GM12892 (cell line): ENCODE data around the gene EEF1A2.

Experiments used
- DNase-seq: peaks from one replicate; pipeline ENCODE4 v3.0.0; 2011; ENCODE audit not compliant: insufficient read length
- FAIRE-seq: peaks from 2 replicates; lab custom pipeline; 2011; peaks lifted over from hg19 to GRCh38; lab: Jason Lieb, UNC
- POLR2A ChIP-seq: IDR thresholded peaks from 2 replicates; pipeline ENCODE4 v1.6.1; 2011; ENCODE audit warnings: low read depth, low read length, control low read depth
- POLR2AphosphoS5 ChIP-seq: IDR thresholded peaks from 2 replicates; pipeline ENCODE4 v1.6.1; 2011; ENCODE audit warnings: low read depth, low read length, control low read depth
- TAF1 ChIP-seq: IDR thresholded peaks from 2 replicates; pipeline ENCODE4 v1.6.1; 2011; ENCODE audit warnings: low read depth, mild to moderate bottlenecking, control low read depth, low read length, borderline replicate concordance

Gene EEF1A2

GRCh38 chr20:63500151-63500901 lies 1.4 kb upstream of the EEF1A2 start:
- DNase-seq, result no peak
- FAIRE-seq, result no peak
- no peak for TF ChIP-seq TAF1
- TF ChIP-seq POLR2AphosphoS5, result no peak
- TF ChIP-seq POLR2A, result no peak

- no peak for TF ChIP-seq TAF1
- no peak for TF ChIP-seq POLR2AphosphoS5
- no peak for TF ChIP-seq POLR2A
- FAIRE-seq (no peak), DNase-seq (no peak)
These were observed 571 bp upstream of the EEF1A2 start for GRCh38 chr20:63499338-63499969.

- TF ChIP-seq POLR2A, result no peak
- TF ChIP-seq TAF1, result no peak
- TF ChIP-seq POLR2AphosphoS5, result no peak
- no peak for DNase-seq
- no peak for FAIRE-seq
These were observed 642 bp downstream of the EEF1A2 start for GRCh38 chr20:63497946-63498935.

- TF ChIP-seq POLR2AphosphoS5 (no peak), POLR2A (no peak), TAF1 (no peak)
- DNase-seq, result no peak
- FAIRE-seq, result no peak
These were observed 1.5 kb downstream of the EEF1A2 start for GRCh38 chr20:63497138-63497945.

GRCh38 chr20:63496596-63497120 lies 2.2 kb downstream of the EEF1A2 start:
- DNase-seq (no peak), FAIRE-seq (no peak)
- no peak for TF ChIP-seq POLR2A
- TF ChIP-seq POLR2AphosphoS5, result no peak
- no peak for TF ChIP-seq TAF1

- peak; percentile 89 for DNase-seq
- peak; percentile 65 for FAIRE-seq
- TF ChIP-seq POLR2AphosphoS5, result no peak
- TF ChIP-seq TAF1, result no peak
- no peak for TF ChIP-seq POLR2A
These were observed 2.9 kb downstream of the EEF1A2 start for GRCh38 chr20:63495741-63496595.

GRCh38 chr20:63495167-63495720 lies 3.6 kb downstream of the EEF1A2 start:
- FAIRE-seq, result no peak
- TF ChIP-seq POLR2AphosphoS5 (no peak), POLR2A (no peak), TAF1 (no peak)
- DNase-seq, result no peak

GRCh38 chr20:63494420-63495166 lies 4.3 kb downstream of the EEF1A2 start:
- FAIRE-seq (no peak), DNase-seq (no peak)
- TF ChIP-seq POLR2AphosphoS5 (no peak), POLR2A (no peak), TAF1 (no peak)

GRCh38 chr20:63494084-63494419 lies 4.8 kb downstream of the EEF1A2 start:
- DNase-seq (no peak), FAIRE-seq (no peak)
- TF ChIP-seq TAF1 (no peak), POLR2A (no peak), POLR2AphosphoS5 (no peak)
